HepG2 (cell line): ENCODE results near the gene ASXL1. TPM values are rescaled to one million over a fixed set of nuclear protein-coding genes. Genes with fewer than 3 reads are reported as not detected.

Experiments
- ARID2 ChIP-seq: sonication (generic); formaldehyde crosslinking; IDR thresholded peaks from 2 replicates; pipeline ENCODE4 v1.8.1; 2022; ENCODE audit warnings: mild to moderate bottlenecking, missing genetic modification reagents, borderline replicate concordance
- BORCS8-MEF2B ChIP-seq: sonication (generic); formaldehyde crosslinking; IDR thresholded peaks from 2 replicates; pipeline ENCODE4 v1.8.0; 2022; ENCODE audit warnings: mild to moderate bottlenecking, missing genetic modification reagents
- CC2D1A ChIP-seq: sonication (generic); formaldehyde crosslinking; IDR thresholded peaks from 2 replicates; pipeline ENCODE4 v1.8.1; 2023; ENCODE audit warnings: mild to moderate bottlenecking, missing genetic modification reagents
- EEA1 ChIP-seq: sonication (generic); formaldehyde crosslinking; IDR thresholded peaks from 2 replicates; pipeline ENCODE4 v1.5.1; 2020; ENCODE audit warnings: mild to moderate bottlenecking, missing genetic modification reagents, borderline replicate concordance
- EED ChIP-seq: sonication (generic); formaldehyde crosslinking; IDR thresholded peaks from 2 replicates; pipeline ENCODE4 v1.5.0; 2020; ENCODE audit warnings: mild to moderate bottlenecking, missing genetic modification reagents
- FOXK2 ChIP-seq: fragments of 450-650 bp; IDR thresholded peaks from 2 replicates; pipeline ENCODE4 v1.6.1; 2016
- FOXO1 ChIP-seq: sonication (generic); formaldehyde crosslinking; IDR thresholded peaks from 2 replicates; pipeline ENCODE4 v1.4.0; 2020; ENCODE audit warnings: missing genetic modification reagents
- HHEX ChIP-seq: IDR thresholded peaks from 2 replicates; pipeline ENCODE4 v1.6.1; 2016; ENCODE audit warnings: control low read depth
- ISX ChIP-seq: sonication (generic); formaldehyde crosslinking; conservative IDR thresholded peaks from 2 replicates; pipeline ENCODE4 v1.5.0; 2020; ENCODE audit warnings: missing genetic modification reagents
- KAT2B ChIP-seq: fragments of 150-350 bp; IDR thresholded peaks from 2 replicates; pipeline ENCODE4 v1.6.1; 2014; ENCODE audit warnings: low read depth, low read length, borderline replicate concordance
- MED13 ChIP-seq: sonication (generic); formaldehyde crosslinking; IDR thresholded peaks from 2 replicates; pipeline ENCODE4 v1.5.0; 2020; ENCODE audit warnings: missing genetic modification reagents
- MLX ChIP-seq: IDR thresholded peaks from 2 replicates; pipeline ENCODE4 v1.6.1; 2016
- MYPOP ChIP-seq: sonication (generic); formaldehyde crosslinking; IDR thresholded peaks from 2 replicates; pipeline ENCODE4 v1.8.1; 2023; ENCODE audit warnings: mild to moderate bottlenecking, moderate library complexity, missing genetic modification reagents
- NFKB2 ChIP-seq: sonication (generic); formaldehyde crosslinking; IDR thresholded peaks from 2 replicates; pipeline ENCODE4 v1.4.0; 2020; ENCODE audit warnings: missing genetic modification reagents, borderline replicate concordance
- PAF1 ChIP-seq: IDR thresholded peaks from 2 replicates; pipeline ENCODE4 v1.6.1; 2016; ENCODE audit warnings: missing genetic modification reagents, missing compliant biosample characterization
- PHF20 ChIP-seq: sonication (generic); formaldehyde crosslinking; IDR thresholded peaks from 2 replicates; pipeline ENCODE4 v1.5.0; 2020; ENCODE audit warnings: mild to moderate bottlenecking, missing genetic modification reagents
- POGZ ChIP-seq: sonication (generic); formaldehyde crosslinking; IDR thresholded peaks from 2 replicates; pipeline ENCODE4 v1.4.0; 2020; ENCODE audit warnings: mild to moderate bottlenecking, missing genetic modification reagents
- SATB2 ChIP-seq: sonication (generic); formaldehyde crosslinking; IDR thresholded peaks from 2 replicates; pipeline ENCODE4 v1.5.0; 2020; ENCODE audit warnings: missing genetic modification reagents
- SMYD3 ChIP-seq: sonication (generic); formaldehyde crosslinking; IDR thresholded peaks from 2 replicates; pipeline ENCODE4 v1.8.1; 2023; ENCODE audit warnings: mild to moderate bottlenecking, missing genetic modification reagents
- SNAPC2 ChIP-seq: sonication (generic); formaldehyde crosslinking; IDR thresholded peaks from 2 replicates; pipeline ENCODE4 v1.8.1; 2022; ENCODE audit warnings: mild to moderate bottlenecking, missing genetic modification reagents
- SSRP1 ChIP-seq: IDR thresholded peaks from 2 replicates; pipeline ENCODE4 v1.6.1; 2016; ENCODE audit warnings: control low read depth
- THAP7 ChIP-seq: sonication (generic); formaldehyde crosslinking; IDR thresholded peaks from 2 replicates; pipeline ENCODE4 v1.8.1; 2023; ENCODE audit warnings: mild to moderate bottlenecking, missing genetic modification reagents
- ZNF121 ChIP-seq: sonication (generic); formaldehyde crosslinking; IDR thresholded peaks from 2 replicates; pipeline ENCODE4 v1.5.0; 2020; ENCODE audit warnings: mild to moderate bottlenecking, missing genetic modification reagents
- ZNF138 ChIP-seq: sonication (generic); formaldehyde crosslinking; IDR thresholded peaks from 2 replicates; pipeline ENCODE4 v1.5.0; 2020; ENCODE audit warnings: mild to moderate bottlenecking, low read depth, missing genetic modification reagents
- ZNF180 ChIP-seq: sonication (generic); formaldehyde crosslinking; IDR thresholded peaks from 2 replicates; pipeline ENCODE4 v1.4.0; 2020; ENCODE audit warnings: low read depth, missing genetic modification reagents, borderline replicate concordance
- ZNF234 ChIP-seq: sonication (generic); formaldehyde crosslinking; conservative IDR thresholded peaks from 2 replicates; pipeline ENCODE4 v1.5.1; 2020; ENCODE audit warnings: mild to moderate bottlenecking, missing genetic modification reagents
- ZNF333 ChIP-seq: sonication (generic); formaldehyde crosslinking; IDR thresholded peaks from 2 replicates; pipeline ENCODE4 v1.4.0; 2020; ENCODE audit warnings: mild to moderate bottlenecking, missing genetic modification reagents, borderline replicate concordance
- ZNF33B ChIP-seq: sonication (generic); formaldehyde crosslinking; IDR thresholded peaks from 2 replicates; pipeline ENCODE4 v1.5.1; 2020; ENCODE audit warnings: mild to moderate bottlenecking, missing genetic modification reagents
- ZNF350 ChIP-seq: sonication (generic); formaldehyde crosslinking; IDR thresholded peaks from 2 replicates; pipeline ENCODE4 v1.4.0; 2020; ENCODE audit warnings: mild to moderate bottlenecking, low read depth, missing genetic modification reagents, borderline replicate concordance
- ZNF382 ChIP-seq: sonication (generic); formaldehyde crosslinking; IDR thresholded peaks from 2 replicates; pipeline ENCODE4 v1.5.0; 2020; ENCODE audit warnings: missing genetic modification reagents, mild to moderate bottlenecking, borderline replicate concordance
- ZNF670 ChIP-seq: sonication (generic); formaldehyde crosslinking; IDR thresholded peaks from 2 replicates; pipeline ENCODE4 v1.8.0; 2022; ENCODE audit warnings: mild to moderate bottlenecking, missing genetic modification reagents, borderline replicate concordance
- polyA plus RNA-seq, 8 experiments: library from polyadenylated mRNA; depleted of rRNA in 3 of 8; stranded (reverse) in 7 of 8; unstranded in 1 of 8; fragments of >200 nt; fragmentation: Illumina TruSeq in 4 of 8; extraction: Trizol in 4 of 8; gene quantifications; 2 replicates each; pipeline versions ENCODE4 v1.2.1 to v1.2.3, GENCODE V29; 2011 to 2016; ENCODE audit warnings: low read depth in 4 of 8, missing spikeins in 1 of 8, mixed read lengths in 1 of 8; ENCODE audit not compliant: insufficient read depth in 1 of 8
- total RNA-seq, 5 experiments: library from RNA; depleted of rRNA; stranded (reverse); fragments of >200 nt; fragmentation: Illumina TruSeq; extraction: Trizol; gene quantifications; 2 replicates each; pipeline ENCODE4 v1.2.3, GENCODE V29; 2016; ENCODE audit warnings: low read depth in 1 of 5

ASXL1 gene
- total and polyA plus RNA-seq, 2 of the 13 experiments (the other 11 are each of a cell fraction or from before 2014, with no cell fraction given): 62.1 to 74.8 TPM

- TF ChIP-seq SMYD3 (no peak; the same call in 1 of the 2 replicates), ISX (CRISPR knock-in tag) (no peak), SATB2 (CRISPR knock-in tag) (no peak), MLX (CRISPR knock-in tag) (peak; percentile 88), SSRP1 (CRISPR knock-in tag) (peak; percentile 52; the same call in 1 of the 2 replicates), THAP7 (CRISPR knock-in tag) (peak; percentile 88; the same call in 1 of the 2 replicates), BORCS8-MEF2B (CRISPR knock-in tag) (peak; percentile 90), KAT2B (no peak), ZNF333 (CRISPR knock-in tag) (no peak), MYPOP (peak; percentile 70; the same call in 1 of the 2 replicates), NFKB2 (peak; percentile 52; the same call in 1 of the 2 replicates), PHF20 (CRISPR knock-in tag) (peak; percentile 91), POGZ (peak; percentile 77), ZNF138 (peak; percentile 72; the same call in 1 of the 2 replicates), CC2D1A (CRISPR knock-in tag) (no peak), SNAPC2 (CRISPR knock-in tag) (no peak), EEA1 (CRISPR knock-in tag) (no peak), ZNF234 (CRISPR knock-in tag) (no peak), PAF1 (CRISPR knock-in tag) (no peak), ZNF350 (peak; percentile 95), ARID2 (no peak), FOXK2 (no peak; the same call in 1 of the 2 replicates), ZNF180 (no peak), MED13 (0 out of 2 replicates have a peak, but pooled peaks have one; percentile 23), EED (peak; percentile 71; the same call in 1 of the 2 replicates), ZNF382 (CRISPR knock-in tag) (no peak), FOXO1 (CRISPR knock-in tag) (peak; percentile 67), ZNF33B (CRISPR knock-in tag) (peak; percentile 90; the same call in 1 of the 2 replicates), ZNF121 (CRISPR knock-in tag) (peak; percentile 82; the same call in 1 of the 2 replicates), ZNF670 (peak; percentile 44; the same call in 1 of the 2 replicates), HHEX (CRISPR knock-in tag) (no peak)
Observed at GRCh38 chr20:32465092-32465900, 107.2 kb downstream of the ASXL1 start (continued).
